Common myeloid progenitor, CD34-positive (primary cell): Measurements from ENCODE around the gene SELENOH.

Experiments
- CTCF ChIA-PET: fragments of 350-600 bp; sonication (Branson Sonifier 250); formaldehyde crosslinking; loops from one replicate; lab custom pipeline; 2021; ENCODE audit warnings: antibody characterized with exemption; lab: Charles Lee
- POLR2A ChIA-PET: fragments of 350-600 bp; sonication (Branson Sonifier 250); formaldehyde crosslinking; loops from one replicate; lab custom pipeline; 2021; ENCODE audit warnings: antibody characterized with exemption; lab: Charles Lee
- DNase-seq, 3 donors: peaks; one replicate each; pipeline versions ENCODE4 v3.0.0 to v3.0.0-alpha.2; 2013
- H3K27ac ChIP-seq, 2 experiments: 1 replicate in 1 of 2; 2 replicates in 1 of 2; pipeline ENCODE4 v1.7.0; 2013; ENCODE audit warnings: inconsistent platforms in 2 of 2, low read length in 2 of 2, mild to moderate bottlenecking in 2 of 2, low read depth in 1 of 2, moderate library complexity in 1 of 2; ENCODE audit not compliant: severe bottlenecking in 2 of 2, insufficient read depth in 1 of 2, poor library complexity in 1 of 2
- H3K27me3 ChIP-seq, 5 experiments: replicated peaks in 2 of 5; 1 replicate in 3 of 5; 2 replicates in 2 of 5; pipeline versions ENCODE4 v1.6.1 to v1.7.0; 2013; ENCODE audit warnings: low read length in 4 of 5, mild to moderate bottlenecking in 2 of 5, moderate library complexity in 2 of 5, inconsistent platforms in 1 of 5; ENCODE audit not compliant: insufficient read depth in 5 of 5, control insufficient read depth in 4 of 5
- H3K36me3 ChIP-seq, 4 experiments: 1 replicate in 2 of 4; 2 replicates in 2 of 4; pipeline versions ENCODE4 v1.6.1 to v1.7.0; 2013; ENCODE audit warnings: low read length in 3 of 4, control low read depth in 1 of 4, mild to moderate bottlenecking in 1 of 4; ENCODE audit not compliant: control insufficient read depth in 4 of 4, insufficient read depth in 4 of 4
- H3K4me1 ChIP-seq, 4 experiments: 1 replicate in 3 of 4; 2 replicates in 1 of 4; pipeline versions ENCODE4 v1.6.1 to v1.7.1; 2013; ENCODE audit warnings: low read length in 3 of 4, mild to moderate bottlenecking in 3 of 4, control low read depth in 1 of 4, inconsistent platforms in 1 of 4, moderate library complexity in 1 of 4; ENCODE audit not compliant: control insufficient read depth in 4 of 4, insufficient read depth in 4 of 4; ENCODE audit errors: control extremely low read depth in 1 of 4
- H3K4me3 ChIP-seq, 7 experiments: 1 replicate in 4 of 7; 2 replicates in 3 of 7; pipeline versions ENCODE4 v1.5.1 to v1.7.0; 2013; ENCODE audit warnings: mild to moderate bottlenecking in 7 of 7, low read length in 6 of 7, moderate library complexity in 6 of 7, inconsistent platforms in 2 of 7, low read depth in 2 of 7, control low read depth in 1 of 7; ENCODE audit not compliant: insufficient read depth in 4 of 7, control insufficient read depth in 1 of 7; ENCODE audit errors: extremely low read depth in 1 of 7
- H3K9me3 ChIP-seq, 5 experiments: 1 replicate in 4 of 5; 2 replicates in 1 of 5; pipeline versions ENCODE4 v1.6.1 to v1.7.1; 2013; ENCODE audit warnings: low read length in 4 of 5, mild to moderate bottlenecking in 2 of 5, inconsistent platforms in 1 of 5, low read depth in 1 of 5, moderate library complexity in 1 of 5; ENCODE audit not compliant: control insufficient read depth in 4 of 5, insufficient read depth in 2 of 5; ENCODE audit errors: control extremely low read depth in 1 of 5
- WGBS: methylation state at CpG from one replicate; pipeline ENCODE4 v1.1.5; 2013; ENCODE audit not compliant: insufficient coverage; 5-methylcytosine and 5-hydroxymethylcytosine counted together

Gene SELENOH

GRCh38 chr11:57770793-57771192 lies 29.5 kb downstream of the SELENOH start:
- DNase-seq = peak in 1 of 3 donors; percentile 23
- Histone ChIP-seq H3K36me3 (peaks cover 0 to 5% (median 2%) of the 10 kb centered on the region in 4 experiments), H3K4me3 (no peak overlapping the region), H3K27me3 (no peaks in the 10 kb centered on the region), H3K27ac (no peak overlapping the region), H3K4me1 (peaks cover 0 to 29% (median 12%) of the 10 kb centered on the region in 4 experiments), H3K9me3 (no peaks in the 10 kb centered on the region)
- POLR2A ChIA-PET = interaction anchor here (0.6 kb wide), 1 partner anchor 17 kb away, joined by 3 read pairs; no protein-coding TSS in a partner anchor
- no CpG with 5 or more reads among the region's 1 CpG for WGBS
- CTCF ChIA-PET = interaction anchor here (0.8 to 32.2 kb wide), 3 partner anchors 10 to 26 kb away, joined by 3 to 571 read pairs (median 3); no protein-coding TSS in a partner anchor

DNA sequence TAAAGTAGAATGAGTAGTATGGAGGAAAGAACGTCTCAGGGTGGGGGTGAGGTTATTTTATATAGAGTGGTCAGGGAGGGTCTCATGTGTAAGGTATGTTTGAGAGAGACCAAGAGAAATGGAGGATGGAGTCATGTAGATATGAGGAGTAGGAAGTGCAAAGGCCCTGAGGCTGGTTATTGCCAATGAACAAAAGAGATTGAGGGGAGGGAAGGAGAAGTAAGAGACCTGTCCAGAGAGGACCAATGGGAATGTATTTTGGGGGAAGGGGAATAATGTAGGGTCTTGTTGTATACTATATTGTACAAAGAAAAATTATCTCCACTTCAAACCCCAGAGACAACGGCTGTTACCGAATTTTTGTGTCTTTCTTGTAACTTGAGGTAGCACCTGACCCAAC lies 30.1 kb downstream of the SELENOH start:
- Histone ChIP-seq H3K4me3 (no peak overlapping the region), H3K27ac (no peak overlapping the region), H3K4me1 (peaks cover 0 to 35% (median 15%) of the 10 kb centered on the region in 4 experiments), H3K9me3 (no peaks in the 10 kb centered on the region), H3K27me3 (no peaks in the 10 kb centered on the region), H3K36me3 (peaks cover 0 to 5% (median 2%) of the 10 kb centered on the region in 4 experiments)
- 91% methylated on average over 1 of the region's 3 CpGs for WGBS
- POLR2A ChIA-PET = interaction anchor here (0.7 kb wide), 1 partner anchor 810 kb away, joined by 3 read pairs; no protein-coding TSS in a partner anchor
- no peak for DNase-seq
- CTCF ChIA-PET = interaction anchor here (1.0 to 32.2 kb wide), 2 partner anchors 11 to 26 kb away, joined by 3 to 571 read pairs; no protein-coding TSS in a partner anchor

DNA sequence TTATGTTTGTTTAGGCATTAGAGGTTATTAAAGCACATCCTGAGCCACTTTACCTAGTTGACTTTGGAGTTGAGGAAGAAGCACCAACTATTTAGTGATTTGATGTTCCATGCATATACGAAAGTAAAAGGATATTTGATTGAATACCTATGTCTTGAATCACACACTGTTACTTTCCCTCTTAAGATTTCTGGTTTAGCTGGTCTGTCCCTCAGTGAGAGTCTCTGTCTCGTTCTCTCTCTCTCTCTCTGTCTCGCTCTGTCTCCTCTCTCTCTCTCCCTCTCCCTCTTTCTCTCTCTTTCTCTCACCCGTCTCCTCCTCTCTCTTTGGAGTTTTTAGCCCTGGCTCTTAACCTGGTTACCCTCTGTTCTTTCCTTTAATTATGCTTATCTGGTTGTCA lies 31.3 kb downstream of the SELENOH start:
- no peaks in the 10 kb centered on the region for H3K9me3 ChIP-seq
- no peak overlapping the region for H3K4me3 ChIP-seq
- ChIA-PET CTCF (interaction anchor here (32.2 kb wide), 1 partner anchor 24 kb away, joined by 571 read pairs; no protein-coding TSS in a partner anchor), POLR2A (interaction anchor here (0.7 kb wide), 1 partner anchor 757 kb away, joined by 3 read pairs; no protein-coding TSS in a partner anchor)
- H3K27me3 ChIP-seq = no peaks in the 10 kb centered on the region
- DNase-seq = no peak
- H3K36me3 ChIP-seq = peaks cover 0 to 3% (median 0%) of the 10 kb centered on the region in 4 experiments
- H3K27ac ChIP-seq = no peak overlapping the region
- H3K4me1 ChIP-seq = peaks cover 0 to 38% (median 17%) of the 10 kb centered on the region in 4 experiments
- WGBS = 97% methylated on average over 2 of the region's 4 CpGs

DNA sequence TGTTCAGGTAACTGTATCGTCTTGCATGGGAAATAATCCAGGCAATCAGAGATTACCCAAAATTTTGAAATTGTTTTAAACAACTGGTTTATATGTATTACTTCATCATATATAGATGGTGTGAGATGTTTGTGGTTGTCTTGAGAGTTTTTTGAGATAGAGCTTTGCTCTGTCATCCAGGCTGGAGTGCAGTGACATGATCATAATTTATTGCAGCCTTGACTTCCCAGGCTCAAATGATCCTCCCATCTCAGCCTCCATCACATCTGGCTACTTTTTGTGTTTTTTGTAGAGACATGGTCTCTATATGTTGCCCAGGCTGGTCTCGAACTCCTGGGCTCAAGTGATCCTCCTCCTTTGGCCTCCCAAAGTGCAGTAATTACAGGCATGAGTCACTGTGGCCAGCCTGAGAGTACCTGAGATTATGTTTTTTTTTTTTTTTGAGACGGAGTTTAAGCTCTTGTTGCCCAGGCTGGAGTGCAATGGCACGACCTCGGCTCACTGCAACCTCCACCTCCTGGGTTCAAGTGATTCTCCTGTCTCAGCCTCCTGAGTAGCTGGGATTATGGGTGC lies 31.8 kb downstream of the SELENOH start:
- CTCF ChIA-PET = interaction anchor here (32.2 kb wide), 1 partner anchor 24 kb away, joined by 571 read pairs; no protein-coding TSS in a partner anchor
- no CpG with 5 or more reads among the region's 5 CpGs for WGBS

GRCh38 chr11:57775491-57775890 lies 34.2 kb downstream of the SELENOH start:
- no peak for DNase-seq
- Histone ChIP-seq H3K4me3 (no peak overlapping the region), H3K9me3 (no peaks in the 10 kb centered on the region), H3K27me3 (no peaks in the 10 kb centered on the region), H3K27ac (no peak overlapping the region), H3K4me1 (peaks cover 2 to 52% (median 27%) of the 10 kb centered on the region in 4 experiments), H3K36me3 (peaks cover 0 to 5% (median 1%) of the 10 kb centered on the region in 4 experiments)
- ChIA-PET CTCF (interaction anchor here (32.2 kb wide), 1 partner anchor 22 kb away, joined by 571 read pairs; no protein-coding TSS in a partner anchor), POLR2A (no interaction called here)
- WGBS = 60% methylated on average over 1 of the region's 5 CpGs

More for the DNA sequence above, 31.8 kb downstream of the SELENOH start:
- no peak overlapping the region for H3K27ac ChIP-seq
- H3K9me3 ChIP-seq = no peaks in the 10 kb centered on the region
- H3K27me3 ChIP-seq = no peaks in the 10 kb centered on the region
- DNase-seq = no peak
- H3K4me3 ChIP-seq = no peak overlapping the region
- peaks cover under 1 to 43% (median 22%) of the 10 kb centered on the region in 4 experiments for H3K4me1 ChIP-seq
- POLR2A ChIA-PET = interaction anchor here (0.7 kb wide), 1 partner anchor 756 kb away, joined by 3 read pairs; no protein-coding TSS in a partner anchor
- H3K36me3 ChIP-seq = peaks cover 0 to 3% (median 0%) of the 10 kb centered on the region in 4 experiments

DNA sequence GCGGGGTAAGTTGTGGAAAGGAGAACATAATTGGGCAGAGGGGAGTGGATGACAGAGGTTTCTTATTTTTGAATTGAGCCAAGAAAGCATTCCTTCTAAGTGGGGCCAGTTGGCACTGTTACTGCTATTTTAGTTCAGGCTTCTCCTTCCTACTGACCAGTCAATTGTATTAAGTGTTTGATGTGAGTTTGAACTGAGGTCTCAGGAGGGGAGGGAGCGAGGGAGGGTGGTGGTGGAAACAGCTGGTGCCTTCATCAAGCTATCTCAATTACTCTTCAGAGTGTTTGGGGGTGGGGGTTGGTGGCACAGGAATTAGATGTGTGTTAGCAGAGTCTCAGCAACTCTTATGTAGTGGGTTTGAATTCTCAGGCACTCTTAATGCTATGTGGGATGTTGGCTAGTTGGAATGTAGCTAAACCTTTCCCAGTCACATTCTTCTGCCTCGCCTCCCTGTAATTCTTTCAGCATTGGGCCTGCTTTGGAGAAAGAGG lies 34.8 kb downstream of the SELENOH start:
- peaks cover 2 to 47% (median 25%) of the 10 kb centered on the region in 4 experiments for H3K4me1 ChIP-seq
- H3K27ac ChIP-seq = no peak overlapping the region
- no peaks in the 10 kb centered on the region for H3K27me3 ChIP-seq
- peaks cover 0 to 8% (median 1%) of the 10 kb centered on the region in 4 experiments for H3K36me3 ChIP-seq
- DNase-seq = no peak
- no peak overlapping the region for H3K4me3 ChIP-seq
- ChIA-PET CTCF (interaction anchor here (32.2 kb wide), 1 partner anchor 21 kb away, joined by 571 read pairs; no protein-coding TSS in a partner anchor), POLR2A (no interaction called here)
- H3K9me3 ChIP-seq = no peaks in the 10 kb centered on the region
- WGBS = 100% methylated on average over 2 of the region's 3 CpGs
